ENCODE data around the gene WASL. TPM values are rescaled to one million over a fixed set of nuclear protein-coding genes. Genes with fewer than 3 reads are reported as not detected.

The WASL gene
- total RNA-seq, 1 experiment from 2014 or later: 8.5 TPM

DNA sequence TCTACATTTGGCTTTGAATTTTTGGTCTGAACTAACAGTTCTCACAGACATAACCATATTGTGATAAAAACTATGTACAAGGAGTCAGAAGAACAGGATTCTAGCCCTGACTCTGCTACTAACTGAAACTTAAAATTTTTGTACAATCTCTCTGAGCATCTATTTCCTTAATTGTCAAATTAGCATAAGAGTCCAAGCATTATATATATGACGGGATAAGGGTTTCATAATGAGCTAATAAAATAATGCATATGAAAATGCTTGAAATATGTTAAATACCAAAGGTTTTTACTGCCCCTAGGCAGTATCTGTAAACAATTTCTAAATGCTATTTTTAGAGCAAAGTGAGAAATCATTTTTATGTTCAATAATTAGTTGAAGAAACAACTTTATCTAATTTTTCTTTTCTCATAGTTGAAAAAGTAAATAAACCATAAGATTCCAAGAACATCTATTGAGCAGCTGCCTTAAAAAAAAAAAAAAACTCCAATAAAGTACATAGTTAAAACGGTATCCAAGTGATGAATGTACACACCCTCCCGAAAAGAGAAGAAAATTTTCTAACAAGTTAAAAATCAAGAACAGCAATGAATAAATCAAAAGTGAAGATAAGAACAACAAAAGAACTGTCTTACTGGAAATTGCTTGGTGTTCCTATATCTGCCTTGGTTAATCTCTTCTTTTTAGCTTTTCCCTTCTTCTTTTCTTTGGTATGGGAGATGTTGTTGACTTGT lies 52.7 kb downstream of the WASL start:
- no peaks in the 10 kb centered on the region for H3K9me2 ChIP-seq (replicated peaks; ENCODE audit: low read length)
- H3K79me2 ChIP-seq (ENCODE audit: low read length): no peaks in the 10 kb centered on the region
- H3K4me2 ChIP-seq (ENCODE audit: low read length): no peak overlapping the region
- H4K20me1 ChIP-seq (ENCODE audit: low read length): no peaks in the 10 kb centered on the region
- intact Hi-C loops (cut with micrococcal nuclease): no loop called here
- BruUV-seq (replicated peaks): no TSS peak
- TF ChIP-seq EZH2phosphoT487 (IDR thresholded peaks at IDR 0.05; ENCODE audit: borderline replicate concordance, low read length) (no peak), EZH2 (IDR thresholded peaks at IDR 0.05; ENCODE audit: low read length, unreplicated experiment) (no peak)
- TF ChIP-seq, protein P1, sequence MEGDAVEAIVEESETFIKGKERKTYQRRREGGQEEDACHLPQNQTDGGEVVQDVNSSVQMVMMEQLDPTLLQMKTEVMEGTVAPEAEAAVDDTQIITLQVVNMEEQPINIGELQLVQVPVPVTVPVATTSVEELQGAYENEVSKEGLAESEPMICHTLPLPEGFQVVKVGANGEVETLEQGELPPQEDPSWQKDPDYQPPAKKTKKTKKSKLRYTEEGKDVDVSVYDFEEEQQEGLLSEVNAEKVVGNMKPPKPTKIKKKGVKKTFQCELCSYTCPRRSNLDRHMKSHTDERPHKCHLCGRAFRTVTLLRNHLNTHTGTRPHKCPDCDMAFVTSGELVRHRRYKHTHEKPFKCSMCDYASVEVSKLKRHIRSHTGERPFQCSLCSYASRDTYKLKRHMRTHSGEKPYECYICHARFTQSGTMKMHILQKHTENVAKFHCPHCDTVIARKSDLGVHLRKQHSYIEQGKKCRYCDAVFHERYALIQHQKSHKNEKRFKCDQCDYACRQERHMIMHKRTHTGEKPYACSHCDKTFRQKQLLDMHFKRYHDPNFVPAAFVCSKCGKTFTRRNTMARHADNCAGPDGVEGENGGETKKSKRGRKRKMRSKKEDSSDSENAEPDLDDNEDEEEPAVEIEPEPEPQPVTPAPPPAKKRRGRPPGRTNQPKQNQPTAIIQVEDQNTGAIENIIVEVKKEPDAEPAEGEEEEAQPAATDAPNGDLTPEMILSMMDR (conservative IDR thresholded peaks at IDR 0.05; ENCODE audit: low read depth, low read length): no peak
- peaks cover 27% of the 10 kb centered on the region; the same call in 1 of the 2 replicates for H3K36me3 ChIP-seq (ENCODE audit: low read depth, low read length)
- H3K27me3 ChIP-seq (ENCODE audit: low read length): no peaks in the 10 kb centered on the region
- H3K9ac ChIP-seq (ENCODE audit: low read length): no peak overlapping the region
- H2AFZ ChIP-seq (ENCODE audit: low read length): no peak overlapping the region
- DNase-seq: no peak
- ChIA-PET CTCF (no interaction called here), POLR2A (ENCODE audit: unreplicated experiment) (interaction anchor here (0.7 kb wide), 1 partner anchor 13 kb away, joined by 3 read pairs; no protein-coding TSS in a partner anchor)
- ATAC-seq: no peak
- no peak overlapping the region for H3K4me3 ChIP-seq (ENCODE audit: low read length)
- no peaks in the 10 kb centered on the region for H3K4me1 ChIP-seq (ENCODE audit: insufficient read depth, low read length)
- H3K9me3 ChIP-seq (ENCODE audit: low read length): no peaks in the 10 kb centered on the region
- no peak overlapping the region for H3K27ac ChIP-seq (ENCODE audit: low read length)
- H3F3A ChIP-seq (ENCODE audit: low read length, unreplicated experiment): peaks cover 3% of the 10 kb centered on the region

DNA sequence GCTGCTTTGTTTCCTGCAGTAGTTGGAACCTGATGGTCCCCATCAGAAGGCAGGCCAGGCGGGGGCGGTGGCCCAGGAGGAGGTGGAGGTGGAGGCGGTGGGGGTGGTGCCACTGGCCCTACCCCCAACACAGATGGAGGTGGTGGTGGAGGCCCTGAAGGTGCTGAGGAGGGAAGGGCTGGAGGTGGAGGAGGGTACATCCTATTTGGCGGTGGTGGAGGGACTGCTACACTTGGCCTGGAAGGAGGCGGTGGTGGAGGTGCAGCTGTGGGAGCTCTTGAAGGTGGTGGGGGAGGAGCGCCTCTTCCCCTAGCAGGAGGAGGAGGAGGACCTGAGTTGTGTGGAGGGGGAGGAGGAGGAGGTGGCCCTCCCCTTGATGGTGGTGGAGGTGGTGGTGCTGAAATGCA lies 56.3 kb downstream of the WASL start:
- Histone ChIP-seq H3K36me3 (ENCODE audit: low read depth, low read length) (peaks cover 36% of the 10 kb centered on the region; the same call in 1 of the 2 replicates), H3K4me3 (ENCODE audit: low read length) (no peak overlapping the region), H3F3A (ENCODE audit: low read length, unreplicated experiment) (peaks cover 3% of the 10 kb centered on the region), H3K4me2 (ENCODE audit: low read length) (no peak overlapping the region), H3K9ac (ENCODE audit: low read length) (no peak overlapping the region), H3K27me3 (ENCODE audit: low read length) (no peaks in the 10 kb centered on the region), H3K9me2 (replicated peaks; ENCODE audit: low read length) (no peaks in the 10 kb centered on the region), H2AFZ (ENCODE audit: low read length) (no peak overlapping the region), H3K27ac (ENCODE audit: low read length) (no peak overlapping the region), H3K9me3 (ENCODE audit: low read length) (no peaks in the 10 kb centered on the region), H3K79me2 (ENCODE audit: low read length) (no peaks in the 10 kb centered on the region), H4K20me1 (ENCODE audit: low read length) (no peaks in the 10 kb centered on the region), H3K4me1 (ENCODE audit: insufficient read depth, low read length) (no peaks in the 10 kb centered on the region)
- BruUV-seq (replicated peaks): no TSS peak
- TF ChIP-seq, protein P1 (conservative IDR thresholded peaks at IDR 0.05; ENCODE audit: low read depth, low read length): no peak
- TF ChIP-seq EZH2 (IDR thresholded peaks at IDR 0.05; ENCODE audit: low read length, unreplicated experiment): no peak
- no peak for TF ChIP-seq EZH2phosphoT487 (IDR thresholded peaks at IDR 0.05; ENCODE audit: borderline replicate concordance, low read length)
- POLR2A ChIA-PET (ENCODE audit: unreplicated experiment): no interaction called here
- intact Hi-C loops (cut with micrococcal nuclease): no loop called here
- CTCF ChIA-PET: interaction anchor here (0.5 kb wide), 1 partner anchor 92 kb away, joined by 3 read pairs; no protein-coding TSS in a partner anchor
- no peak for ATAC-seq
- no peak for DNase-seq

DNA sequence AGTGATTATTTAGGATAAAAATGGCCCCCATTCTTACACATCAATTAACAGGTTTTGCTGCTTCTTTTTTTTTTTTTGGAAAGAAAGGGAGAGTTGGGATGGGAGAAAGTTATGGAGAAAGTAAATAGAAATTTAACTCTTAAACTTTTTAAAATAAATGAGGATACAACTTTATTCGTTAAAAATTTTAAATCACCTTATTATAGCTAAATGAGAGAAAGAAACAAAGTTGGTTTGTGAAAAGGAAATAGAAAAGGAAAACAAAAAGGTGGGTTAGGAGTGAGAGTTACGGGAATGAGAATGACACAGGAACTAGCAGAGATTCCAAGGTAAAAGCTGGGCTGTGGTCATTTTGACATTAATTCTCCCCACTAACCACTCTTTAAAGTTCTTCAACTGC lies 58.3 kb downstream of the WASL start:
- ChIA-PET CTCF (no interaction called here), POLR2A (ENCODE audit: unreplicated experiment) (no interaction called here)
- intact Hi-C loops (cut with micrococcal nuclease): no loop called here
- no TSS peak for BruUV-seq (replicated peaks)
- no peaks in the 10 kb centered on the region for H3K27me3 ChIP-seq (ENCODE audit: low read length)
- H4K20me1 ChIP-seq (ENCODE audit: low read length): no peaks in the 10 kb centered on the region
- TF ChIP-seq EZH2 (IDR thresholded peaks at IDR 0.05; ENCODE audit: low read length, unreplicated experiment) (no peak), EZH2phosphoT487 (IDR thresholded peaks at IDR 0.05; ENCODE audit: borderline replicate concordance, low read length) (no peak)
- TF ChIP-seq, protein P1 (conservative IDR thresholded peaks at IDR 0.05; ENCODE audit: low read depth, low read length): no peak
- H3K9me2 ChIP-seq (replicated peaks; ENCODE audit: low read length): no peaks in the 10 kb centered on the region
- H2AFZ ChIP-seq (ENCODE audit: low read length): no peak overlapping the region
- H3K4me3 ChIP-seq (ENCODE audit: low read length): no peak overlapping the region
- H3K4me1 ChIP-seq (ENCODE audit: insufficient read depth, low read length): no peaks in the 10 kb centered on the region
- H3K4me2 ChIP-seq (ENCODE audit: low read length): no peak overlapping the region
- H3K79me2 ChIP-seq (ENCODE audit: low read length): no peaks in the 10 kb centered on the region
- no peaks in the 10 kb centered on the region for H3K9me3 ChIP-seq (ENCODE audit: low read length)
- no peak overlapping the region for H3K9ac ChIP-seq (ENCODE audit: low read length)
- no peak for DNase-seq
- H3K36me3 ChIP-seq (ENCODE audit: low read depth, low read length): peaks cover 29% of the 10 kb centered on the region; the same call in 1 of the 2 replicates
- no peak overlapping the region for H3K27ac ChIP-seq (ENCODE audit: low read length)
- H3F3A ChIP-seq (ENCODE audit: low read length, unreplicated experiment): peaks cover 3% of the 10 kb centered on the region
- no peak for ATAC-seq
